CD4-positive, alpha-beta T cell treated with Interleukin-15 for 4 hours (primary cell): ENCODE data around the gene LNPEP.

ENCODE experiments used
- DNase-seq: peaks from one replicate; pipeline ENCODE4 v3.0.0-alpha.2; 2020; ENCODE audit warnings: low spot score

The LNPEP gene

DNA sequence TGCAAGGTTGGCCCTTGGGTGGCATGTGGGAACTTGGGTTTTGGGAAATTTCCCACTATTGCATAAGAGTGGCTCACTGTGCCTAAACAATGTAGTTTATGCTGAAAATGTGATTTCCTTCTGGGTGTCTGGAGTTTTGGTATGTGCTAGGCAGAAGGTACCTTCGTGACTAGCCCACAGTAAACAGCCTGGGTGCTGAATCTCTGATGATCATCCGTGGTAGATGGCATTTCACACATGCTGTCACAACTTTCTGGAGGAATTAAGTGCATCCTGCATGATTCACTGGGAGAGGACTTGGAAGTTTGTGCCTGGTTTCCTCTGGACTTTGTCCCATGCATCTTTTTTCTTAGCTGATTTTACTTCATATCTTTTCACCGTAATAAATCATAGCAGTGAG lies 64.5 kb downstream of the LNPEP start:
- no peak for DNase-seq

DNA sequence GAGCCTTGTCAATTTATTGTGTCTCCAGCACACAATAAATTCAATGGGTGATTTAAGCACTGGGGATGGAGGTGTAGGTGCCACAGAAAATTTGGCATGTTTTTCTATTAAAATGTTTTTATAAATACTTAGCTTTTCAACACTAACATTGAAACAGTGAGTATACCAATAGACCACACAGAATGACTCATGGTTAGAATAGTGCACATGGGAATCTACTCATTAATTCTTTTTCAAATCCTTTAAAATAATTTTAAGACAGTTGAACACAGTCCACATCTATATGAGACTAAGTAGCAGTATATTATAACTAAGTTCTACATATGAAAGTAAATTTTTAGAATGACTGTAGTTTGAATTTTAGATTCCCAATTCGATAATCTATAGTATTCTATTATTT lies 67.1 kb downstream of the LNPEP start:
- DNase-seq: no peak

- peak; percentile 16 for DNase-seq
Measured at GRCh38 chr5:97004423-97005060, 68.7 kb downstream of the LNPEP start.

- DNase-seq: no peak
Measured at GRCh38 chr5:97006454-97007060, 70.7 kb downstream of the LNPEP start.

GRCh38 chr5:97009212-97009898 lies 73.5 kb downstream of the LNPEP start:
- DNase-seq: peak; percentile 63

DNA sequence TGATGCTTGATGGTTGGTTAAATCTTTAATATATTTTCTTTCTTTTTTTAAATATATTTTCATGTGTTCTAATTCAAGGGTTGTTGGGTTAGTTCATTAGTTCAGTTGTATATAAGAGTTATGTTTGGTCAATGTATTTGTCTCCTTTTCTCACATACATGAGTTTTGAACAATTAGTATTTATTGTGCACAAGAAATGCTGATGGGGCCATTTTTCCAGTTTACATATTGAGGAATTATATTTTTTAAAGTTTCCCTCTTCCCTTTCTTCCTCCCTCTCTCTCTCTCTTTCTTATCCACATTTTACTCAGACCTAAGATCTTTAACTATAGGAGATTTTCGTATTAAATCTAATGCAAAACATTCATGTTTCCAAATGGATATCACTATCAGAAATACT lies 74.0 kb downstream of the LNPEP start:
- DNase-seq: no peak

- no peak for DNase-seq
Measured at GRCh38 chr5:97010606-97011005, 74.7 kb downstream of the LNPEP start.

GRCh38 chr5:97011567-97011966 lies 75.7 kb downstream of the LNPEP start:
- DNase-seq: no peak

- DNase-seq: no peak
Measured at GRCh38 chr5:97019435-97020117, 83.7 kb downstream of the LNPEP start.

DNA sequence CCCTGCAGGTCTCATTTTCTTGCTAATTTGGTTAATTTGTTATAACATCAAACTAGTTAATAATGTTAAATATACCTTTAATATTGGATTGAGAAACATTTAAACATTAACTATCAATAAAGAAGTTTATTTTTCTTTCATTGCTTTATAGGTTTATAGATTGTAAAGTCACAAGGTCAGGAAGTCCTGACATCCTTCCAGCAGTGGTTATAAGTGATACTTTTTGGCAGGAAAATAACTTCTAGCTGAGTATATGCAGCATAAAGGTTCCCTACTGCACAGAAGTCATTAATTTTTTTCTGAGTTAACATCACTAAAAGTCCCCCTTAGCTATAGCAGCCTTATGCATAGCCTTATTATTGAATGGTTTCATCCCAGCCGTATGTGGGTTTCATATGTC lies 85.5 kb downstream of the LNPEP start:
- no peak for DNase-seq

DNA sequence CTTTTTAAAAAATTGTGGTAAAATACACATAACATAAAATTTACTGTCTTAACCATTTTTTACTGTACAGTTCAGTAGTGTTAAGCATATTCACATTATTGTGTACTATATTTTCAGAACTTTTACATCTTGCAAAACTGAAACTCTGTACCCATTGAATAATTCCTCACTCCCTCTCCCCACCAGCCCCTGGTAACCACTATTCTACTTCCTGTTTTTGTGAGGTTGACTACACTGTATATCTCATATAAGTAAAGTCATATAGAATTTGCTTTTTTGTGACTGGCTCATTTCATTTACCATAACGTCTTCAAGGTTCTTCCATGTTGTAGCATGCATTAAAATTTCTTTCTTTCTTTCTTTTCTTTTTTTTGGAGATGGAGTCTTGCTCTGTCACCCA lies 87.0 kb downstream of the LNPEP start:
- no peak for DNase-seq

DNA sequence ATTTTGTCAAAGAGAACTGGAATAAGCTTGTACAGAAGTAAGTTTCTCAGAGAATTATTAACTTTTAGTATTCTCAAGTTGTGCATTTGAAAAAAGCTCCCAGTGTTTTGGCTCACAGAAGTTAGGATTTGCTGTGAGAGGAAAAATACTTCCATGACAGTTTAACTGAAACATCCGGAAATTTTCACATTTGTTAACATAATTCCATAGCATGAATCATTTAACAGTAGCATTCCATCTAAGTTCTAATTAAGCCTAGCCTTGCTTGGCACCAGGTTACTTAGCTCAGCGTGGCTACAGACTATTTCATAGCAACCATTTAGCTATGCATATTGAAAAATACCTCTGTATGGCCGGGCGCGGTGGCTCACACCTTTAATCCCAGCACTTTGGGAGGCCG lies 90.8 kb downstream of the LNPEP start:
- DNase-seq: no peak

- no peak for DNase-seq
Measured at GRCh38 chr5:97037819-97038218, 101.9 kb downstream of the LNPEP start.

DNA sequence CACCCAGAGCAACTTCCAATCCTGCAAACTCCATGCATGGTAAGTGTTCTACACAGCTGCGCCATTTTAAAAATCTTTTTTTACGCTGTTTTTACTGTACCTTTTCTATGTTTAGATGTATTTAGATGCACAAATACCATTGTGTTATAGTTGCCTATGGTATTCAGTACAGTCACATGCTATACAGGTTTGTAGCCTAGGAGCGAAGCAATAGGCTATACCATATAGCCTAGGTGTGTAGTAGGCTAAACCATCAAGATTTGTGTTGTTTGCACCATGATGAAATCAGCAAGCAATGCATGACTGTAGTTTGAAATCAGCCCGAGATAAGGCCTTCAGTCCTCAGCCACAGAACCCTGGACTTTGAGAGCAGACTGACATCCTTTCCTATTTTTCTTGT lies 105.4 kb downstream of the LNPEP start:
- DNase-seq: no peak

- DNase-seq: no peak
Measured at GRCh38 chr5:97042996-97043395, 107.1 kb downstream of the LNPEP start.

- no peak for DNase-seq
Measured at GRCh38 chr5:97043511-97043910, 107.6 kb downstream of the LNPEP start.

- no peak for DNase-seq
Measured at GRCh38 chr5:97044052-97044451, 108.2 kb downstream of the LNPEP start.

DNA sequence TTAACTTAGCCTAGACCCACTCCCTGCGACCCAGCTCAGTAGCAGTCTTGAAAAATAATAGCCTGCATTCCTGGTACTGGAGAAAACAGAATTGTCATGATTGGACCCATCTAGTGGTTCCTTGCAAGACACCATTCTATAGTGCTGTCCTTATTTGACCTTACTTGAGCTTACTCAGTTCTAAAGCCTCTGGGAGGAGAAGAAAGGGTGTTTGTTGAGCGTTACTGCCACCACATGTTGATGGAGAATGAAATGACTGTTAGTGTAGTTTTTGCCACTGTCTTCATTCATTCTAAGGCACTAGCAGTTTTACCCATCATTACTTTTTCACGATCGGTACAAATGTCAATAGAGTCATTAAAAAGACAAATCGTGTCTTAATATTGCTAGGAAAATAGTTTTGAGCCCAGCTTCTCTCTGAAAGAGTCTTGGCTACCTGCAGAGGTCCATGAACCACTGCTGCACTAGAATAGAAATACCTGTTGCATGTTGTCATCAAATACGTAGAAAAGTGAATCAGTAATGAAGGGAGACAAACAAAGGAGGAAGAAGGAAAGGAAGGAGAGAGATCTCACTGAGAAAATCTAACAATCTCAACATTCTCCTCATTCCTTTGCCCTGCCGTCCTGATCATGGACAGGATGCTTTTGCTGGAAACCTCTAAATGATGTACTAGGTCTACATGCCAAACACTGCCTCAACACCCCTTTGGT lies 110.5 kb downstream of the LNPEP start:
- no peak for DNase-seq

DNA sequence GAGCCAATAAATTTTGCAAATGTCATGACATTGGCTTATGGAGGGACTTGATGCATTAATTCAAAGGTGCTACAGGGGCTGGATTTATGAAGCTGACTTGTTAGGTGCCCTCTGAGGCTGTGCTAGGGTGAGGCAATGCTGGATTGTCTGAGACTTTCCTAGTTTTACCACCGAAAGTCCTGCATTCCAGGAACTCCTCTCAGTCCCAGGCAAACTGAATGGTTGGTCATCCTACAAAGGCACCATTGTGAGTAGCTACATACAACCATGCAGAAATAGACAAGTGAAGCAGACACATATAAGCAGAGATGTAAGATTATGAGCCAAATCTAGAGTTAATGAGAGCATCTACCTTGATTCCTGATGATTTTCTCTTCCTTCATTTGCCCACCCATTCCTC lies 111.2 kb downstream of the LNPEP start:
- no peak for DNase-seq

- no peak for DNase-seq
Measured at GRCh38 chr5:97049175-97049574, 113.3 kb downstream of the LNPEP start.

DNA sequence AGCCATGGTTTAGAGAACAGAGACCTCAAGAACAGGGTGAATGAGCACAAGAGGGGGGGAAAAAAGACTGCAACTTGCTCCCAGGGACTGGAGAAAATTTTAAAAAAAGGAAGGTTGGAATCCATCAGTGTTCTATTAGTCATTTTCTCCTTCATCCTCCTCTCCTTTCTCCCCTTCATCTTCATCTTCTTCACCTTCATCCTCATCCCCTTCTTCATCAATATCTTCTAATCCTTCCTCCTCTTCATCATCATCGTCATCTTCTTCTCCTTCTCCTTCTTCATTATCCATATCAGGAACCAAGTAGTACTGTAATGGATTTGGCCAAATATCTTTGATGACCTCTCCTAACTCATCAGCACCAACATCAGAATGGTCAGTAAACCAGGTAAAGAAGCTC lies 120.4 kb downstream of the LNPEP start:
- DNase-seq: no peak

GRCh38 chr5:97062046-97062445 lies 126.2 kb downstream of the LNPEP start:
- DNase-seq: no peak
